GM12873 (cell line): ENCODE measurements around the gene OTOP3.

Experiments used
- TF ChIP-seq, protein P1 (sequence below): IDR thresholded peaks from 2 replicates; pipeline ENCODE4 v1.5.1; 2012; ENCODE audit warnings: low read depth, mild to moderate bottlenecking, moderate library complexity, low read length, control low read depth; ENCODE audit not compliant: insufficient read depth; ENCODE audit errors: missing control alignments

The OTOP3 gene

DNA sequence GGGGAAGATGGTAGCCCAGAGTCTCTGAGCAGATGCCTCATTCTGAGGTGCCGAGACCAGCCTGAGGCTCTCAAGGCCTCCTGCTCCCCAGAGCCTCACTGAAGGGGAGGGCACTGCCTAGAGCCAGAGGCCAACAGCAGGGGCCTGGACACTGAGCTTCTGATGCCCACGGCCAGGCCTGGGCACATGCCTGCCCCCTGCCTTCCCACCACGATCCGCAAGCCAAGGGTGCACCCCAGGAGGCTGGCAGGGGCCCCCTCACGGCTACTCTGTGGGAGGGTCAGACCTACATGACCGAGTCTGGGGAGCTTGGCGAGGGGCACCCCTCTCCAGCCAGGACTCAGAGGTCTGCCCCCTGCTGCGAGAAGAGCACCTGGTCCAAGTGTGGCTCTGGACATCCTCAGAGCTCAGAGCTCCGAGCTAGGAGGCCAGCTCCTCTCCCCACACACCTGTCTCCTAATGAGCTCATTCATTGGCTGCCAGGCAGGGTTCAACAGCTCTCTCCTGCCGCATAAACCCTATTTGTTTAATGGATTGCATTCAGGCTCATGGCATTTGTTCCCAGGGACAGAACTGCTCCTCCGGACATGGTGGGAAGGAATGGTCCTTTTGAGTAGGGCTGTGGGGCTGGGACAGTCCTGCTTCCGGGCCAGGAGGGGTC lies 13.9 kb downstream of the OTOP3 start:
- TF ChIP-seq, protein P1, sequence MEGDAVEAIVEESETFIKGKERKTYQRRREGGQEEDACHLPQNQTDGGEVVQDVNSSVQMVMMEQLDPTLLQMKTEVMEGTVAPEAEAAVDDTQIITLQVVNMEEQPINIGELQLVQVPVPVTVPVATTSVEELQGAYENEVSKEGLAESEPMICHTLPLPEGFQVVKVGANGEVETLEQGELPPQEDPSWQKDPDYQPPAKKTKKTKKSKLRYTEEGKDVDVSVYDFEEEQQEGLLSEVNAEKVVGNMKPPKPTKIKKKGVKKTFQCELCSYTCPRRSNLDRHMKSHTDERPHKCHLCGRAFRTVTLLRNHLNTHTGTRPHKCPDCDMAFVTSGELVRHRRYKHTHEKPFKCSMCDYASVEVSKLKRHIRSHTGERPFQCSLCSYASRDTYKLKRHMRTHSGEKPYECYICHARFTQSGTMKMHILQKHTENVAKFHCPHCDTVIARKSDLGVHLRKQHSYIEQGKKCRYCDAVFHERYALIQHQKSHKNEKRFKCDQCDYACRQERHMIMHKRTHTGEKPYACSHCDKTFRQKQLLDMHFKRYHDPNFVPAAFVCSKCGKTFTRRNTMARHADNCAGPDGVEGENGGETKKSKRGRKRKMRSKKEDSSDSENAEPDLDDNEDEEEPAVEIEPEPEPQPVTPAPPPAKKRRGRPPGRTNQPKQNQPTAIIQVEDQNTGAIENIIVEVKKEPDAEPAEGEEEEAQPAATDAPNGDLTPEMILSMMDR = no peak

DNA sequence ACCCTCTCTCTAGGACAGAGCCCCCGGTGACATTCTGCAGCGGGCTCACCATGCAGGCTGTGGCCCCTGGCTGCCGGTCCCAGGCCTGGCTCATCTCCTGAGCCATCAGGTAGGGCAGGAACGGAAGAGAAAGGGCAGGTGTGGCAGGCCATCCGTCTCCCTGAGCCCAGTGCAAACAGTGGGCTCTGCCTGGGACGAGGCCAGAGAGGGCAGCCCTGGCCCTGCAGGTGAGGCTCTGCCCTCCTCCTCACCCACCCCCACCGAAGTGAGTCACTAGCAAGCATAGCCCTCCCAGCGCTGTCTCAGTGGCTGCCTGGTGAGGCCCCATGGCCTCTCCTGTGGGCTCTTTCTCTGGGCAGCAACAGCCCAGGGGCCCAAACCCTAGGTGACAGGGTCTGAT lies 14.5 kb downstream of the OTOP3 start:
- TF ChIP-seq, protein P1 = no peak

DNA sequence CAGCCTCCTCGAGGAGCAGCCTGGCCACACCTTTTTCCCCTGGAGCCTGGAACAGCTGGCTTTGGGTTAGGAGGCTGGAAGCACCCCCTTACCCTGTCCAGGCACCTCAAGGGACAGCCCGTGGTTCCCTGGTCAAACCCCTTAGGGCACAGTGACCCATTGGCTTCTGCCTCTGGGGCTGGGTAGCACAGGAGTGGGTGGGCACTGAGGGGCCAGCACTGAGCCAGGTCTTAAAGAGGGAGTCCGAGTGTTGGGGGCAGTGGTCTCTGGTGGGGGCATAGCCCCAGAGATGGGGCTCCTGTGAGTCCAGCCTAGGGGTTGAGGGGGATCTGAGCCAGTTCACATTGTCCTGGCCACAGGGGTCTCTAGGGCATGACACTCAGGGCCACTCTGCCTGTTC lies 15.4 kb downstream of the OTOP3 start:
- TF ChIP-seq, protein P1 = no peak

DNA sequence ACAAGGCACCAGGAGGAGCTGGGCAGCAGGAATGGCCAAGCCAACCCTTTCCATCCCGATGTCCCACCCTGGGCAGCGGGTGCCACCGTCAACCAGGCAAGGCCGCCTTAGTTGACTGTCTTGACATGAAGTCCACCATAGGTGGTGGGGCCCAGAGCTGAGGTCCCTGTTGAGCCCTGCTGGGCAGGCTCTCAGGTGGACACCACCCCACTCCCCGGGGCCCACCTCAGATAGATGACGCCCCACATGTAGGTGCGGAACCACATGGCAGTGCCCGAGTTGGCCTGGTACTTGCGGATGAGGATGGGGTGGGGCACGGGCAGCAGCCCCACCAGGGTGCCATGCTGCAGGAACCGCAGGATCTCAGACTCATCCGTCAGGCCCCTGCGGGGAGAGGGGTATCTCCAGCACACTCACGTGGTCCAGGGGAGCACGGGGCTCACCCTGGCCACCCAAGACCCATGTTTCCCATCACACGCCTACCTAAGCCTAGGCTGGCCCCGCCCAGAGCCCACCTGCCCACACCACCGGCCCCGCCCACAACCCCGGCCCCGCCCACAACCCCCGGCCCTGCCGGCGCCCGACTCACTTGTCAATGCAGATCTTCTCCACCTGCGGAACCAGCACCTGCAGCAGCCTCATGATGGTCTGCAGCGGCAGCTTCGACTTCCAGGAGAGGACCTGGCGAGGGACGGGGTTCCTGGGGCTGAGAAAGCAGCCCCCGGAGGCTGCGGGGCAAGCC lies 16.2 kb downstream of the OTOP3 start:
- TF ChIP-seq, protein P1 = no peak

DNA sequence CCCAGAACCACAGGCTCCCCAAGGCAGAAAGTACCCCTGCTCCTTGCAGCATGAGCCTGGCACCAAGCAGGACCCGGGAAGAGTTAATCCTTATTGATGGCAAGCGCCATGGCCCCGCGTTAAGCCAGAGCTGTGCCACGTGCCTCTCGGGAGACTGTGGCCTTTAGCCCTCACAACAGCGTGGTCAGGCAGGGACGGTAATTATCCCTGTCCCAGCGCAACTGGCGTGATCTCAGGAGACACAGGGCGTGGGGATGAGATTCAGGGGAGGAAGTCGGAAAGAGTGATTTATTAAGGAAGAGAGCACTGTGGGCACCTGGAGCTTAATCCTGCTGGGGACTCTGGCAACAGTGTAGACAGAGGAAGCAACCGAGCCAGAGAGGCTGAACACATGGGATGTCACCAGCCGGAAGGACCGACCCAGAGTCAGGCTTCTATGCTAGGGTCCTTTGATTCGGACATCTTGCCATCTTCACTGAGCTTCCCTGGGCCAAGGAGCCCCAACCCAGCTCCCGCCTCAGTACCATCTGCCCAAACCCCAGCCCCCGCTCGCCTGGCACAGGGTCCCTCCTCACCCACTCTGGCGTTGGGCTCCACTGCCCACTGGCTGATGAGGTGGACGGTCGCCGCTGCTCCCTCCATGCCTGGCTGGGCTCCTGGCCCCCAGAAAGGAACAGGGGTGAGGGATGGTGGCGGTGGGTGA lies 16.9 kb downstream of the OTOP3 start:
- TF ChIP-seq, protein P1 = no peak

DNA sequence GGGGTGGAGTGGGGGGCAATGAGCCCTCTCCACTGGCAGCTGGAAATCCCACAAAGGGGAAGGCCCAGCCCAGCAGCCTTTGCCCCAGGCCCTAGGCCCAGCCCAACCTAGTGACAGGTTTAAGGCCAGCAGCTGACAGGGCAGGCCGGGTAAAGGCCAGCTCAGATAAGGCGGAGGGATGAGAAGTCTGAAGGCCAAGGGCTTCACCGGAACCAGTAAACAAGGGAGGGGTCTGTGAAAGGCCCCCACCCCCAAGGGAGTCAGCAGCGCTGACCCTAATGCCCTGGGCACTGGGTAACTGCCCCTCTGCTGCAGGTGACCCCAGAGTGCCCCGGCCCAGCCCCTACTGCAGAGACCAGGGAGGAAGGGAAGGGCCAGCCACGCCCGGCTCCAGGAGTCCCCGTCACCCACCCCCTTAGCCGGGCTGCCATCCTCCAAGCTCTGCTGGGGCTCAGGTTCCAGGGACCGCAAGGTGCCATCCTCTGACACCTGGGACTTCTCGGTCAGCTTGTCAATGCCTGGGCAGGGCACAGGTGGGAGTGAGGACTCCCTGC lies 17.5 kb downstream of the OTOP3 start:
- TF ChIP-seq, protein P1 = no peak

DNA sequence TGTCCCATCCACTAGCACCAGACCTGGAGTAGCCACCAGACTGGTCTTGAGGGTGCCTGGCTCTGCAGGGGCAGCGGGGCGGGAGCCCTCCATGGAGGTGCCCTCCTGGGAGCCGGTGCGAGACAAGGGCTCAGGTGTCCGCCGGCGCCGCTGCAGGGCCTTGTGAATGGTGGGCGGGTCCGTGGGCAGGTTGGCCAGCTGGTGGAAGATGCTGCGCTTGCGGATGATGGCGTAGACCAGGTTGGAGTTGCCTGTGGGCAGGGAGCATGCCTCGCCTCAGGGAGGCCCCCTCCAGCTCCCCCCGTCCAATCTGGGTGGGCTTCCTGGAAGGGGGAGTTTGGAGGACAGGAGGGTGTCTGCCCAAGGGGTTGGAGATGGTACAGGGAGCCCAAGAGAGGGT lies 18.4 kb downstream of the OTOP3 start:
- TF ChIP-seq, protein P1 = no peak
